ENCODE measurements around the gene EPS8.

The EPS8 gene

GRCh38 chr12:15717940-15718567, 71.1 kb downstream of the EPS8 start:
- no peak for DNase-seq (ENCODE audit: low read depth)

DNA sequence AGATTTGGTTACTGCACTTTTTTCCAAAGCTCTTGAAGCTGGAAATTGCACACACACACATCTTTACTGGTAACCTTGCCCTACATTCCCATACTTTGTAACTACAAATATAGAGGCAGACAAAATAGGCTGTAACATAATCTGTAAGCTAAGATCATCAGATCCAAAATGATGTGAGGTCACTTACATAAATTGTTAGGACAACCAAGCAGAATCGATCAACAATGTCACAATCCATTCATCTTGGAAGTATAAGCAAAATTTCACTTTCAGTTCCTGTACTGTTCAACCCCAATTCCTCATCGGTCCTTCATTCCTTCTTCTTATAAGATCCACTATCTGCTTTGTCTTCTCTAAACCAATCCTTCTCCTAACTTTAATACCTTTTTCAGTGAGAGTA, 72.6 kb downstream of the EPS8 start:
- DNase-seq (ENCODE audit: low read depth) = no peak

DNA sequence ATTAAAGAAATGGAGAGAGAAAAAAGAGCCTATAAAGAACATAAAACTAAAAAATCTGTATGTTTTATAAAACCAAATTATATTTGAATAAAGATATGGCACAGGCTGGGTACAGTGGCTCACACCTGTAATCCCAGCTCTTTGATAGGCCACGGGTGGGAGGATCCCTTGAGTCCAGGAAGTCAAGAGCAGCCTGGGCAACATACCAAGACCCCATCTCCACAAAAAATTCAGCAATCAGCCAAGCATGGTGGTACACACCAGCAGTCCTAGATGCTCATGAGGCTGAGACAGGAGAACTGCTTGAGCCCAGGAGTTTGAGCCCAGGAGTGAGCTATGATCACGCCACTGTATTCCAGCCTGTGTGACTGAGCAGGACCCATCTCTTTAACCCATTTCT, 74.9 kb downstream of the EPS8 start:
- DNase-seq (ENCODE audit: low read depth) = no peak

DNA sequence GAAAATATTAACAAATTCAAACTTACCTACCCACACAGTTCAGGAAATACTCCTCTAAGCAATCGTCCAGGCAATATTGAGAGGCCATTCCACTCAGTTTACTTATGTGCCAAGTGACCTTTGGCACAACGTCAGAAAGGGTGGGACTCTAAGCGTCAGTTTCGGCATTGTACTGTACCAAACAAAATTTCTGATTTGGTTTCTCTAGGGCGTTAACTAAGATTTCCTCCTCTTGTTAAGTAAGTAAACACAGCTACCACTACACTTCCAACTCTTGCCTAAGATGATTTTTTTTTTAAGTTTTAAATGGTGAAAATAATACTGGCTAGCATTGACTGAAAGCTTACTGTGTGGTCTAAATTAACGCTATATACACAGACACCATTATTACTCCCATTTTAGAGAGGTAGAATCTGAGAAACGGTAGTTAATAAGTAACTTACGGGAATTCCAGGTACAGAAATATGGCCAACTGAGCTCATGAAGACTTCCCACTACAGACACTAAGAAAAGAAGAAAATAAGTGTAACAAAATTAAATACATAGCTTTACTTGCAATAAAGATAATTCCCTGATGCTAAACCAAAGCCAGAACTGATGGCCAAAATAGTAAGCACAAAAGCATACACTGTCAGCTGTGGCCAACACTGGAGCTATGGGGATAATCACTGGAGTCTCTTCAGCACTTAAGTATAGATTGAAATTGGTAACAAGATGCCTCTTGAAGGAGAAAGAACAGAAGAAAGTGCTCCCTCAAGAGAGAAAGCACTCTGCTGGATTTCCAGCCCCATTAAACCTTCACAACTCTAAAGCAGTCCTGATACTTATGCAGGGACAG, 76.1 kb downstream of the EPS8 start:
- no peak for DNase-seq (ENCODE audit: low read depth)

DNA sequence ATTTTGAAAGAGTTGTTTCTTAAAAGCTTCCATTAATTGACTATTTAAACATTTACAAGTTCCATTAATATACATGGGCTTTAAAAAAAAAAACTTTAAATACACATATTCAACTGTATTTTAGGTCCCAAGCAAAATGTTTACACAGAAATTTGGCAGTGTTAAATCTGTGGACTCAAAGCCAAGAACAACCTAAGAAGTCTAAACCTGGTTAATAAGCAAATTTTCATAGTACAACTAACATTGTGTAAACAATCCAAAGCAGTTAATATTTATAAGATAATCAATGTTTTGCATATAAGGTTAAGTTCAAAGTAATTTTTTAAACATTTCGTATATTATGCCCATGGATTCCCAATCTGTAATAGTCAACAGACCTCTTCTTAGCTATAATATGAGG, 77.0 kb downstream of the EPS8 start:
- no peak for DNase-seq (ENCODE audit: low read depth)

DNA sequence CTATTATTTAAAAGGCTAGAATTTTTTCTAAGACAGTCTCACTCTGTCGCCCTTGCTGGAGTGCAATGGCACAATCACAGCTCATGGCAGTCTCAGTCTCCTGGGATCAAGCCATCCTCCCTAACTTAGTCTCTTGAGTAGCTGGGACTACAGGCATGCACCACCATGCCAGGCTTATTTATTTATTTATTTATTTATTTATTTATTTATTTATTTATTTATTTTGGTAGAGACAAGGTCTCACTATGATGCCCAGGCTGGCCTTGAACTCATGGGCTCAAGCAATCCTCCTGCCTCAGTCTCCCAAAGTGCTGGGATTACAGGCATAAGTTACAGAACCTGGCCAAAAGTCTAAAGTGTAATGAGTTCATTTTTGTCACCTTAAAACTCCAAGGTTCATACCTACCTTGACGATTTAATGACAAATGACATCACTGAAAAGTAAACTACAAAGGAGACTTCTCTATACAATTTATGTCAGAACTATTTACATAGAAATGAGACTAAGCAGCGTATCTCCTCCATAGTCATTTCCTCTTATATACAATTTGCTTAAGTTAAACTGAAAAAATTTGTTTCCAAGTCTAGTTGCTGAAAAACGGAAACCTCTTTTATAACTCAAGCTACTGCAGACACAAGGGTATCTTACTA, 78.2 kb downstream of the EPS8 start:
- no peak for DNase-seq (ENCODE audit: low read depth)

GRCh38 chr12:15709551-15709950, 79.6 kb downstream of the EPS8 start:
- no peak for DNase-seq (ENCODE audit: low read depth)

- no peak for DNase-seq (ENCODE audit: low read depth)
Measured at GRCh38 chr12:15708396-15709076, 80.7 kb downstream of the EPS8 start.

- no peak for DNase-seq (ENCODE audit: low read depth)
Measured at GRCh38 chr12:15707516-15708199, 81.5 kb downstream of the EPS8 start.

DNA sequence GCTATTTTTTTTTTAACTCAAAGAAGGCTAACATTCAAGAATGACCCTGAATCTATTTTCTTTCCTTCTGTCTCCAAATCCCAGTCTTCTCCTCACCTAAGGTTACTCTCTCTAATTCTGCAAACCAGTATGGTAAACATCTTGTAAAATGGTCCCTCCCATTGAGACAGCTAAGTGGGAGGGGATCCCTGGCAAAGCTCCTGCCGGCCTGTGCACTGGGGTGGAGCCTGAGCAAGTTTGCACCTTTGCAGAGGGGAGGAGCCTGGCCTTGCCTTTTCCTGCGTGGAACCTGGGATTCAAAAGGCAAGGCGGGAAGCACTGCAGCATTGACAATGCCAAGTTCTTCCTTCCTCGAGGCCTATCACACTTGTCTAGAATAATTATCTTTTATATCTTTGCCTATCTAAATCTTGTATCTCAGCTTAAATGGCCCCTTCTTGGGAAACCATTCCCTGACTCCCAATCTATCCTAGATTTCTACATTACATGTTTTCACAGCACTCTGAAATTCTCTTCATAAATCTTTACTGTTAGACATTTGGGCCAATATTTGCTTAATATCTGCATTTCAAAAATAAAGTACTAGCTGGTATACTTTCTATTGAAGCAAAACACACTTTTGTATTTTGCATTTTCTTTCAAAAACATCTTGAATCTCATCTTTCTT, 83.0 kb downstream of the EPS8 start:
- DNase-seq (ENCODE audit: low read depth) = no peak

DNA sequence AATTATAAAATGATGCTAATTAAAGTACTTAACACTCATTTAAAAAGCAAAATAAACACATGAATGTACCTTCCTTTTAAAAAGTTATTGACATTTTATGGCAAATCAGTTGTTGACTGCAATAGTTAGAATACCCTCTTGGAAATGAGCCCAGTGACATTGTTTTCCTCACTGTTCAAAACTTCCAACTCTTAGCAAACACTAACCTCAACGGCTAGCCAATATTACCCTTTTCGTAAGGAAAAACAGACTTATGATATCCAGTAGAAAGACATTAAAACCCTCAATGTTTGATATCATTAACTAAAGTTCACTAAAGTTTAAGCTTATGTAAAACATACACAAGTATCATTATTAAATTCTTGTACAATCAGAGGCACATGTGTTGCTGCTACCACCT, 83.6 kb downstream of the EPS8 start:
- DNase-seq (ENCODE audit: low read depth) = no peak

- no peak for DNase-seq (ENCODE audit: low read depth)
Measured at GRCh38 chr12:15702276-15702675, 86.9 kb downstream of the EPS8 start.

GRCh38 chr12:15701631-15702156, 87.5 kb downstream of the EPS8 start:
- DNase-seq (ENCODE audit: low read depth) = no peak

GRCh38 chr12:15701206-15701605, 88.0 kb downstream of the EPS8 start:
- no peak for DNase-seq (ENCODE audit: low read depth)

- DNase-seq (ENCODE audit: low read depth) = no peak
Measured at GRCh38 chr12:15700595-15700994, 88.6 kb downstream of the EPS8 start.

DNA sequence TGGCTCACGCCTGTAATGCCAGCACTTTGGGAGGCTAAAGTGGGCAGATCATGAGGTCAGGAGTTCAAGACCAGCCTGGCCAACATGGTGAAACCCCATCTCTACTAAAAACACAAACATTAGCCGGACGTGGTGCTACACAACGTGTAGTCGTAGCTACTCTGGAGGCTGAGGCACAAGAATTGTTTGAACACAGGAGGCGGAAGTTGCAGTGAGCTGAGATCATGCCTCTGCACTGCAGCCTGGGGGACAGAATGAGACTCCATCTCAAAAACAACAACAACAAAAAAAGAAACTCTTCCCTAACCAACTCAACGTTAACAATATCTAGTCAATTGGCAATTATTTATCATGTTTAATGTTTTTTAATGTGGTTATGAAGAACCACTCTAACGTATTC, 89.3 kb downstream of the EPS8 start:
- no peak for DNase-seq (ENCODE audit: low read depth)

- DNase-seq (ENCODE audit: low read depth) = no peak
Measured at GRCh38 chr12:15698377-15698871, 90.8 kb downstream of the EPS8 start.

DNA sequence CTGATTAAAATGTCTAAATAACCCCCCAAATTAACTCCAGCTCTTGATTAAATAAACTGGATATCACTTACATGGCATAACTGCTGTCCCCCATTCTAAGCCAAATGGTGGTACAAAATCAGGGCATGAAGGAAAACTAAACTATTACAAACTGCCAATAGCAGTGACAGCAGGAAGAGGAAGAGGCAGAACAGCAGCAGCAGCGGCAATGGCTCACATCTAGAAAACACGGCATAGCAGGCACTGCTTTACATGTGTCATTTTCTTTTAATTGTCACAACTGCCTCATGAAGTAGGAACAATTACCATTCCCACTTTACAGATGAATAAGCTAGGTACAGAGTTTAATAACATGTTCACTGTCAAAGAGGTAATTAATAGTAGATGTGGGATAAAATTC, 92.0 kb downstream of the EPS8 start:
- no peak for DNase-seq (ENCODE audit: low read depth)

GRCh38 chr12:15693228-15693911, 95.8 kb downstream of the EPS8 start:
- DNase-seq (ENCODE audit: low read depth) = no peak

DNA sequence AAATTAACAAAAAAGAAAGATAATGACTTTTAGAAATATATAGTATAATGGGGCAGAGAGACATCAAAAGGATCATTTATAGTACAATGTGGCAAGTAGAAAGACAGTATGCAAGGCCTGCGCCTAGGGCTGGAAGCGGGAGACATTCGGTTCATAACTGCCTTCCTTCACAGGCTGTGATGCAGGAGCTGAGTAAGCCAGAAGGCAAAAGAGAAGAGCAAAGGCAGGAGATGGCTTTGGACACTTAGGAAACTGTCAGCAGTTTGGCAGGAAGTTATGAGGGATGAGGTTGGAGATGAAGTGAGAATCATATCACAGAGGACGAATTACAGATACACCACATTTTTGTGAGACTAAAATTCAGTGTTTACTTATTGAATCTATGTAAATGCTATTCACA, 97.8 kb downstream of the EPS8 start:
- no peak for DNase-seq (ENCODE audit: low read depth)

DNA sequence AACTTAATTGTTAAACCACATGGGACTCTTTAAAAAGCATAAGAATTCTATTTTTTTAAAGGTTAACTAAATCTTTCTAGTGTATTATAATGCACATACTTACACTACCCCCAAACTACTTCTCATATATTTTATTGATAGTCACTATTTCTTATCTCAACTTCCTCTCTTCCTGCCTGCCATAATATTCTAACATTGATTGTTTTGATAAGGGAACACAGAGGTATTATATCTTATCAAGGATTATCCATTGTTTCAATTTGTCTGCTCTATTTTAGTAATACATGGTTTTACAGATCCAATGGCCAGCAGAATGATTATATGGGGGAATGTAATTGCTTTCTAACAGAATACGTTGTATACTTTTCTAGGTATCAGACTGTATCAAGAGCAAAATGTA, 98.9 kb downstream of the EPS8 start:
- no peak for DNase-seq (ENCODE audit: low read depth)
